ENCODE data around the gene TYK2. TPM values are rescaled to one million over a fixed set of nuclear protein-coding genes. Genes with fewer than 3 reads are reported as not detected.

The TYK2 gene
- total and polyA plus RNA-seq, 2 of the 4 experiments (the other 2 are of a cell fraction) = 40.9 to 97.9 TPM

- Histone ChIP-seq H3K4me2 (ENCODE audit: low read depth, low read length) (no peak overlapping the region), H3K4me1 (ENCODE audit: control insufficient read depth, insufficient read depth, low read length) (peaks cover under 1% of the 10 kb centered on the region; the same call in 1 of the 2 replicates), H4K8ac (ENCODE audit: low read depth in 2 of 2, low read length in 2 of 2) (no peak overlapping the region), H2AK9ac (replicated peaks; ENCODE audit: low read depth, low read length, poor library complexity) (no peak overlapping the region), H4K5ac (ENCODE audit: low read depth, low read length) (no peak overlapping the region), H3K14ac (replicated peaks; ENCODE audit: low read depth, low read length) (no peak overlapping the region), H4K91ac (ENCODE audit: insufficient read depth, low read depth, low read length) (no peak overlapping the region), H2BK120ac (ENCODE audit: low read depth, low read length) (no peak overlapping the region), H3K56ac (ENCODE audit: extremely low read depth, insufficient read depth, low read length) (no peak overlapping the region), H3K23ac (ENCODE audit: low read depth, low read length) (no peak overlapping the region), H4K20me1 (ENCODE audit: insufficient read depth, low read length) (peaks cover 52% of the 10 kb centered on the region), H2BK15ac (ENCODE audit: low read depth, low read length) (no peak overlapping the region), H2BK20ac (ENCODE audit: low read depth, low read length) (no peak overlapping the region), H3K79me1 (ENCODE audit: low read depth in 1 of 2, low read length in 2 of 2) (peaks cover 15 to 34% of the 10 kb centered on the region in 2 experiments; a peak in 3 of 4 replicates), H2BK5ac (ENCODE audit: low read depth, low read length, poor library complexity, severe bottlenecking) (no peak overlapping the region), H3K9me1 (ENCODE audit: insufficient read depth, low read length) (0 out of 2 replicates have a peak, but pooled peaks cover 2% of the 10 kb centered on the region), H3K18ac (ENCODE audit: low read depth, low read length) (no peak overlapping the region), H3K9ac (ENCODE audit: low read depth, low read length) (no peak overlapping the region), H3K27ac (ENCODE audit: insufficient read depth, low read length) (no peak overlapping the region), H3K9me3 (ENCODE audit: control insufficient read depth, insufficient read depth, low read length) (no peaks in the 10 kb centered on the region), H3K4ac (ENCODE audit: low read depth, low read length) (no peak overlapping the region), H3K4me3 (ENCODE audit: insufficient read depth, low read depth, low read length) (no peak overlapping the region), H2AK5ac (ENCODE audit: low read depth, low read length) (no peak overlapping the region), H2AFZ (replicated peaks; ENCODE audit: low read length, poor library complexity) (no peak overlapping the region), H3K27me3 (ENCODE audit: control insufficient read depth, insufficient read depth, low read length) (no peaks in the 10 kb centered on the region), H3K36me3 (ENCODE audit: control insufficient read depth, insufficient read depth, low read length) (peaks cover 51% of the 10 kb centered on the region)
- CTCF ChIA-PET = no interaction called here
- no peak for TF ChIP-seq MAZ (IDR thresholded peaks at IDR 0.05; ENCODE audit: borderline replicate concordance, low read depth, low read length)
- no peak for TF ChIP-seq CHD1 (IDR thresholded peaks at IDR 0.05; ENCODE audit: low read depth, low read length)
- no peak for TF ChIP-seq POLR2A (IDR thresholded peaks at IDR 0.05; ENCODE audit: low read depth, low read length)
- TF ChIP-seq RFX5 (IDR thresholded peaks at IDR 0.05; ENCODE audit: low read depth, low read length) = no peak
- no peak for TF ChIP-seq ELK1 (IDR thresholded peaks at IDR 0.05; ENCODE audit: borderline replicate concordance, low read depth, low read length)
- no peak for TF ChIP-seq RCOR1 (IDR thresholded peaks at IDR 0.05; ENCODE audit: insufficient replicate concordance, low read length)
- TF ChIP-seq BHLHE40 (IDR thresholded peaks at IDR 0.05; ENCODE audit: low read depth, low read length) = no peak
- ATAC-seq (ENCODE audit: low read depth) = no peak
- dilution Hi-C loops (cut with HindIII; ENCODE audit: low sequenced_read_pairs, unreplicated experiment) = no loop called here
- BruUV-seq (replicated peaks) = no TSS peak
- POLR2A ChIA-PET (ENCODE audit: unreplicated experiment) = no interaction called here
- in situ Hi-C loops (cut with MboI; ENCODE audit: low sequenced_read_pairs) = no loop called here
- DNase-seq = no peak
- 90% methylated on average over 19 of the region's 24 CpGs; no CpG with 5 or more reads in 1 of the 2 experiments for WGBS, 2 experiments (ENCODE audit: extremely low coverage in 2 of 2, insufficient read length in 1 of 2)
- intact Hi-C loops (cut with micrococcal nuclease) = no loop called here
Measured at GRCh38 chr19:10395917-10396316, 15.5 kb upstream of the TYK2 start.

Measured in IMR-90 (cell line).